H4 (cell line): Measurements from ENCODE around the gene STRIT1. TPM values are rescaled to one million over a fixed set of nuclear protein-coding genes. Genes with fewer than 3 reads are reported as not detected.
"Not testable (repeated sequence)": the region's sequence is repeated elsewhere in the genome, so short reads cannot be mapped to it uniquely, and the experiment has no call there.

ENCODE experiments used
- DNase-seq: peaks from one replicate; pipeline ENCODE4 v3.0.0-alpha.2; 2015; ENCODE audit warnings: low spot score
- total RNA-seq: library from RNA; depleted of rRNA; stranded (reverse); fragments of >200 nt; shearing (Covaris generic); gene quantifications from 2 replicates; pipeline ENCODE4 v1.2.3, GENCODE V29; 2014; rRNA removed

Gene STRIT1
- total RNA-seq, 1 experiment from 2014 or later: not detected

- DNase-seq: no peak
These were observed 22.8 kb downstream of the STRIT1 start for GRCh38 chr3:155270485-155271342.

DNA sequence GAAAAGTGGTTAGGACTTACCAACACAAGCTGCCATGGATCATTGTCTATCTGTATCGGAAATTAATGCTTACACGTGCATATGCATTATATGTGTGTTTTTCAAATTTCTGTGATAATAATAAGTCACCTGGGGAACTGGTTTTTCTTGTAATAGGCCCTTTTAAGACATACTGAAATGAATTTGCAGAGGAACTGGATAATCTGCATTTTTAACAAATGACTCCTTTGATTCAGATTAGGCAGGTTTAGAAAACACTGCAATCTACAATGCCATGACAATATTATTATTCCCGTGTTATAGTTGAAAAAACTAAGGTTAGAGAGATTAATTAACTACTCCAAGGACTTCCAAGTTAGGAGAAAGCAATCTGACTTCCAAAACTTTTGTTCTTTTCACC, 23.4 kb downstream of the STRIT1 start:
- DNase-seq: no peak

DNA sequence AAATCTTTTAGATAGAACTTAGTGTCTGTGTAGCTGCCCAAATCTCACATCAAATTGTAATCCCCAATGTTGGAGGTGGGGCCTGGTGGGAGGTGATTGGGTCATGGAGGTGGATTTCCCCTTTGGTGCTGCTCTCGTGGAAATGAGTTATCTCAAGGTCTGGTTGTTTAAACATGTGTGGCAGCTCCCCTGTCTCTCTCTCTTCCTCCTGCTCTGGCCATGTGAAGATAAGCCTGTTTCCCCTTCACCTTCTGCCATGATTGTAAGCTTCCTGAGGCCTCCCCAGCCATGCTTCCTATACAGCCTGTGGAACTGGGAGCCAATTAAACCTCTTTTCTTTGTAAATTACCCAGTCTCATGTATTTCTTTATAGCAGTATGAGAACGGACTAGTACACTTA, 30.6 kb downstream of the STRIT1 start:
- not testable (repeated sequence) for DNase-seq

GRCh38 chr3:155262295-155262694, 31.2 kb downstream of the STRIT1 start:
- DNase-seq: no peak

- no peak for DNase-seq
These were observed 39.0 kb downstream of the STRIT1 start for GRCh38 chr3:155254445-155254844.

DNA sequence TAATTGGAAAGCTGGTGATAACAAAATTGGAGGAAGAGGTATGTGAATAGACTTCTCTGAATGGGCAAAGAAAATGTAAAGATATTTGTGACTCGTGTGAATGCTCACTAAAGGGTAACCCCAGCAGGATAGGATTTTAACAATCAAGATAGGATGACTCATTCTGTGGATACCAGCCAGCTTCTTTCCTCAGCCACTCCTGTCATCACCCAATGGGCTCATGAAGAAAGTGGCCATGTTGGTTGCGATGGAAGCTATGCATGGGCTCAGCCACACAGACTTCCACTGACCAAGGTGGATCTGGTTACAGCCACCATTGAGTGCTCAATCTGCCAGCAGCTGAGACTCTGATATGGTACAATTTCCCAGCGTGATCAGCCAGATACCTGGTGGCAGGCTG, 40.9 kb downstream of the STRIT1 start:
- DNase-seq: peak; percentile 67

DNA sequence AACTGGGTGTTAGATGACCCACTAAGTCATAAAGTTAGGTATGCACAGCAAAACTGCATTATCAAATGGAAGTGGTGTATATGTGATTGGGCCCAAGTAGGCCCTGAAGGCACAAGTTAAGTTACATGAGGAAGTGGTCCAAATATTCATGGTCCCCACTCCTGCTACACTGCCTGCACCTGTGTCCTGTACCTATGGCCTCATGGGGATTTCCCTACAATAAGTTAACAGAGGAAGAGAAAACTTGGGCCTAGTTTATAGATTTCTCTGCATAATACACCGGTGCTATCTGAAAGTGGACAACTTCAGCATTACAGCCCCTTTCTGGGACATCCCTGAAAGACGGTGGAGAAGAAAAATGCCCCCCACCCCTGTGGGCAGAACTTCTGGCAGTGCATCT, 41.5 kb downstream of the STRIT1 start:
- DNase-seq: no peak

GRCh38 chr3:155248531-155249187, 44.8 kb downstream of the STRIT1 start:
- no peak for DNase-seq

DNA sequence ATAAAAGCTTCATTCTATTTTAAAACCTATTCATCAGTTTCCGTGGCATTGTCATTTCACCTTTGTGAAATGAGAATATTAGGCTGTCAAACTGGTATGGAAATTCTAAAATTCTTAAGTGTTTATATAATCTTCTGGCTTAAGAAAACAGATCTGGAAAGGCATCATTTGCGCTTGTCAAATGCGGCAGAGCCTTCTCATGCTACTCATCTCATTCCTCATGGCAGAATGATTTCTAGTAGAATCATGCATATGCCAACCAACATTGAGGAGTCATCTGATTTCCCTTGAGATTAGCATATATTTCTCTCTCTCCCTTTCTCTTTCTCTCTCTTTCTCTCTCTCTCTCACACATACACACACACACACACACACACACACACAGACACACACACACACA, 48.8 kb downstream of the STRIT1 start:
- no peak for DNase-seq

GRCh38 chr3:155244216-155244615, 49.3 kb downstream of the STRIT1 start:
- no peak for DNase-seq

GRCh38 chr3:155243512-155243921, 50.0 kb downstream of the STRIT1 start:
- peak; percentile 61 for DNase-seq

GRCh38 chr3:155242342-155242741, 51.1 kb downstream of the STRIT1 start:
- DNase-seq: no peak

- DNase-seq: no peak
These were observed 51.9 kb downstream of the STRIT1 start for GRCh38 chr3:155241579-155241978.

Other genes starting within 250 kb of the STRIT1 start
- 8.4 and 16.0 TPM in 2 replicates for gene MME, start 213.4 kb downstream of the STRIT1 start, total RNA-seq